GM21515 (cell line): ENCODE results near the gene EDARADD.
A peak's percentile ranks its signal among the peaks of the same experiment; 100 is the strongest.
"Not testable (repeated sequence)": the region's sequence is repeated elsewhere in the genome, so short reads cannot be mapped to it uniquely, and the experiment has no call there.

Experiments
- ATAC-seq: cut with Tn5 transposase; IDR thresholded peaks from one replicate; pipeline ENCODE4 v1.9.1; 2021; ENCODE audit not compliant: unreplicated experiment

The EDARADD gene

DNA sequence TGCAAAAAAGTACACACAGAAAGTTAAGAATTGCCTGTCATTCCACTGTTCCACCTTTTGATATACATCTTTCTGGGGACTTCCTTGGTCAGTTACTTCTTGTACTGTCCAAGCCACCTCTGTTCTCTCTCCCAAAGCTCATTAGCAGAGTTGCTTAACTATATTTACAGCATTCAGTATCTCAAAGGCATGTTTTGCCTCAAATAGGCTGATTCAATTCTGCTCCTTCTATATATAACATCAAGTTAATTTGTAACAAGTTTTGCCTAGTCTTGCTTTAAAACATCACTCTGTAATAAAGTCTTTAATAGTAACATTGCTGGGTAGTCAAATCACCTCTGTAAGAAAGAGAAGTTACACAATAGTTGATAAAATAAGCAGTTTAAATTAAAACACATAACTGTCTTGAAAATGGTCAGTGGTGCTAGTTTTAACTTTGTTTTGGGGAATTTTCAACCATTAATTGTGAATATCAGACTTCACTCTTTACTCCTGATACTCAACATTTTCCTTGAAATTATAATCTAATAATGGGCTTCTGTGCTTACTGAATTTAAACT, 35.7 kb downstream of the EDARADD start:
- ATAC-seq, result no peak

DNA sequence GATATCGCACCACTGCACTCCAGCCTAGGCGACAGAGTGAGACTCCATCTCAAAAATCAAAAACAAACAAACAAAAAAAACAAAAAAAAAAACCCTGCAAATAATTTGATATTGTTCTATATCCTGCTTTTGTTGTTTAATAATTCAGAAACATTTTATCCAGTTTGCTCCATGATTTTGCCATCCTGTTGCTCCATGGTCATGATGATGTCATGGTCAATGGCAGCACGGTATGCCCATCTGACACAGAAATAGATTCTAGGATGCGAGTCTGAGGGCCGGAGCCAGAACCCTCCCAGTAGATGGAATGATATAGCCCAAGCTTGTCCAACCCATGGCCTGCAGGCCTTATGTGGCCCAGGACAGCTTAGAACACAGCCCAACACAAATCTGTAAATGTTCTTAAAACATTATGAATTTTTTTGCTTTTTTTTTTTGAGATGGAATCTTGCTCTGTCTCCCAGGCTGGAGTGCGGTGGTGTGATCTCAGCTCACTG, 39.8 kb downstream of the EDARADD start:
- no peak for ATAC-seq

DNA sequence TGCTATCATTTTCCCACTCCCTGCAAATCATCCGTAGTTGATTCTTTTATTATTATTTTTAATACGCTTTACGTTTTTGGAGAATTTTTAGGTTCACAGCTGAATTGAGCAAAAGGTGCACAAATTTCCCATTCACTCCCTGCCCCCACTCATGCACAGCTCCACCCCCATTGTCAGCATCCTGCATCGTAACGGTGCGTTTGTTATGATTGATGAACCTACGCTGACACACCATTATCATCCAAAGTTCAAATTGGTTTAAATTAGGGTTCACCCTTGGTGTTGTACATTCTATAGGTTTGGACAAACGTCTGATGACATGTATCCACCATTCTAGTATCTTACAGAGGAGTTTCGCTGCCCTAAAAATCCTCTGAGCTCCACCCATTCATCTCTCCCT, 44.5 kb downstream of the EDARADD start:
- no peak for ATAC-seq

- ATAC-seq, result no peak
Measured at GRCh38 chr1:236440373-236440772, 46.3 kb downstream of the EDARADD start.

- no peak for ATAC-seq
Measured at GRCh38 chr1:236450779-236451178, 56.7 kb downstream of the EDARADD start.

DNA sequence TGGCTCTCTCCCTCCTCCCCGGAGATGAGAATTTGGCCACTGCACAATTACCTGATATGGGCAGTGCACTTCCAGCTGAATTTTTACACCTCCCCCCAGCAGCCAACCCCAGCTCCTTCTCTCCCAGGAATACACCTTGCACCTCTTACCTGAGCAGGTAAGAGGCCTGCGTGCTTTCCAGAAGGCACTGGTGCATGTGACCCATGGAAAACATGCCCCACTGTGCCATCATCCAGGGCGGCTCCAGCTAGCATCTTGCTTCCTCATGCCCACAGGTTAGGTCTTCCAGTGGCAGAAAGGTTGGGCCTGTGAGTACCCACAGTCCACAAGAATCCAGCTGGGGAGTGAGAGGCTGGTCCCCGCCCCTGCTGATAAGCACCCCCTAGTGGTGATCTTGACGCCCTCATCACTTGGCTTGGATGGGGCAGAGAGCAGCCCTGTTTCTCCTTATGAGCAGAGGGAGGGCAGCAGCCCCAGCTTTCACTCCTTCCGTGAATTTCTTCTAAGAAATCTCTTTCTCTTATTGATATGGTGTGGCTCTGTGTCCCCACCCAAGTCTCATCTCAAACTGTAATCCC, 57.8 kb downstream of the EDARADD start:
- ATAC-seq, result no peak

DNA sequence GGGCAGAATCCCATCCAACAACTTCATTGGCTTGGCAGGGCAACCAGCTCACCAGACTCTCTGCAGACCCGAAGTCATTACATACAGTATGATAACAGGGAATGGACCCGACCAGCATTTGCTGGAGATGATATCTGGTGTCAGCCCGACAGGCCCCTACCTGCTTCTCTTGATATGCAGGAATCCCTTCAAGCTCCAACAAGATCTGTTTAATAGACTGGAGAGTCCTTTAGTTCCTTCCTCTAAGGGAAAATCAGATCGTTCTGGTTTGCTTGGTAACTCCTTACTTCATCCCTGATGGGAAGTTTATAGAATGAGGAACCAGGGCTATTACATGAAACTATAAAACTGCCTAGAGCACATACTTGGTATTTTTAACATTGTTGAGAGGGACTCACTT, 61.2 kb downstream of the EDARADD start:
- ATAC-seq, result no peak

GRCh38 chr1:236457775-236458174, 63.7 kb downstream of the EDARADD start:
- peak; percentile 51 for ATAC-seq

DNA sequence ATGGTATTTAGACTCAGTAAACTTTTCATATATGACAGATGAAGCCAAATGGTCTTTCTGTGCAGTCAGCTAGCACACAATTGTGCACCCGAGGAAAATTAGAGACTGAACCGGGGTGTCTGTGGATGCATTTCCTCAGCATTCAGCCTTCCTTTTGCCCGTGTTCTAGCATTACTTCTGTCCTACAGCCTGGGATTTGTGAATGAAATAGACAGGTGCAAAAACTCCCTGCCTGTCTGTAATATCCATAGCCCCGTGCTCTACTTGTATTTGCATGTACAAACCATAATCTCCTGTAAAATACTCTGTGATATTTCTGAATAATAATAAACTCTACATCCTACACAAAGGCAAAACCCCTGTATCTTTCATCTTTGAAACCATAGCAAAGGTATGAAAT, 64.9 kb downstream of the EDARADD start:
- no peak for ATAC-seq

DNA sequence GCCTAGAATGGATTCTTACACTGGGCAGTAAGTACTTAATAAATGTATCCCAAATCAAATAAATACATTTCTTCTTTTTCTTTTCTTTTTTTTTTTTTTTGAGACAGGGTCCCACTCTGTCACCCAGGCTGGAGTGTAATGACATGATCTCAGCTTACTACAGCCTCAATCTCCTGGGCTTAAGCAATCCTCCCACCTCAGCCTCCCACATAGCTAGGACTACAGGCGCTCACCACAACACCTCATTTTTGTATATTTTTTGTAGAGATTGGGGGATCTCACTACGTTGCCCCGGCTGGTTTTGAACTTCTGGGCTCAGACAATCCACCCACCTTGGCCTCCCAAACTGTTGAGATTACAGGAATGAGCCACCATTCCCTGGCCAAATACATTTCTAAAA, 66.0 kb downstream of the EDARADD start:
- ATAC-seq, result no peak

GRCh38 chr1:236464197-236464596, 70.1 kb downstream of the EDARADD start:
- not testable (repeated sequence) for ATAC-seq

- ATAC-seq, result peak; percentile 34
Measured at GRCh38 chr1:236465231-236465958, 71.3 kb downstream of the EDARADD start.

DNA sequence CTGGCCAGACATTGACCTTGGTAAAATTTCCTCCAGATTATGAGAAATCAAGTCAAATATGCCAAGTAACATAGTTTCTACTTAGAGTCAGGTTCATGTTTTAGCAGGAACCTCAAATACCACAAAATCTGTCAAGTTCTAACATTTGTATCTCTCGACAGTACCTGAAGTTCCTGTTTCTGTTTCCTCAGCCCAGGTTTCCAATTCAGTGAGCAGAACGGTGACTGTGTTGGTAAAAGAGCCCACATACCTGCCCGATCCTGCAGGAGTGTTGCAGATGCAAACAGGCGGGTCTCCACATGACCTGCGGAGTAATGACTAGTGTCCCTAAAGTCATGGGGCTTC, 71.8 kb downstream of the EDARADD start:
- ATAC-seq, result peak; percentile 88

DNA sequence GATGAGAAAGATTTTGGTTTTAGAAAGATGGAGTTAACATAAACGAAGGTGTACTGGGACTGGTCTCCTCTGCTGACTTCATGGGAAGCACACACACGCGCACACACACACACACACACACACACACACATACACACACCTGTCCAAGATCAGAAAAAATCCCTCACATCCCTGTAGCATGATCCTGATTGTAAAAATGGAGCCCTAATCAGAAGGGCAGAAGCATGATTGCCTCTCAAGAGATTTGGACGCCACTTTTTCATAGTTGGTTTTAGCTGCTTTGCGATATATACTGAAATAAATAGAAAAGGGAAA, 73.2 kb downstream of the EDARADD start:
- no peak for ATAC-seq

- ATAC-seq, result no peak
Measured at GRCh38 chr1:236468625-236469024, 74.5 kb downstream of the EDARADD start.

DNA sequence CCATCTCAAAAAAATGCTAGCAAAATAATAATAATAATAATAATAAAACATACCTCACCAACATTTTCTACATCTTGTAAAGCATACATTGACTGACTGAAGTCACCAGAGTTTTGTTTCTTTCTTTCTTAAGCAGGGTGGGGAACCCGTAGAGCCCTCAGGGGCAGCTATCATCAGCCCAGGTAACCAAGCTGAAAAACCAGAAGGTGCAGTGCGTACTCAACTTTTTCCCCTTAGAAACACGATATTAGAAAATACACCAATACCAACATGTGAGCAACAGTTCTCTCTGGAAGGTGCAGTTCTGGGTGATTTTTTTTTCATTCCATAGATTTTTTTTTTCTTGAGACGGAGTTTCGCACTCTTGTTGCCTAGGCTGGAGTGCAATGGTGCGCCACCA, 75.4 kb downstream of the EDARADD start:
- no peak for ATAC-seq

GRCh38 chr1:236471096-236471495, 77.0 kb downstream of the EDARADD start:
- ATAC-seq, result no peak

DNA sequence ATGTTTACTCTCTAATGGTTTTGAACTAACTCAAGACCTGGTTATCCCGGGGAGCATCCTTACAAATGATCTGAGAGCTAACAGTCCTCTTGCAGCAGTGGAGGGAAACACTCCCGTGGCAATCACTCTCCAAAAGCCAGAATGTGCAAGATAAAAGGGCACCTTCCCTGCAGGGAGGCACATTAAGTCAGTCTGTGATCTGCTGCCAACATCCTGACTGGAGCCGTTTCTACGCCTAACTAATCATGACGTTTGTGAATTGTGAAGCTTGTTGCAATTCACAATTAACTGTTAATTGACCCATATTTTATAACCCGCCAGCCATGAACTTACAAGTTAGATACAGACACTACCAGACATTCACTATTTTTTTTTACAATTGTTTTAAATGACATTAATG, 77.6 kb downstream of the EDARADD start:
- no peak for ATAC-seq

GRCh38 chr1:236472850-236473788, 79.0 kb downstream of the EDARADD start:
- no peak for ATAC-seq

DNA sequence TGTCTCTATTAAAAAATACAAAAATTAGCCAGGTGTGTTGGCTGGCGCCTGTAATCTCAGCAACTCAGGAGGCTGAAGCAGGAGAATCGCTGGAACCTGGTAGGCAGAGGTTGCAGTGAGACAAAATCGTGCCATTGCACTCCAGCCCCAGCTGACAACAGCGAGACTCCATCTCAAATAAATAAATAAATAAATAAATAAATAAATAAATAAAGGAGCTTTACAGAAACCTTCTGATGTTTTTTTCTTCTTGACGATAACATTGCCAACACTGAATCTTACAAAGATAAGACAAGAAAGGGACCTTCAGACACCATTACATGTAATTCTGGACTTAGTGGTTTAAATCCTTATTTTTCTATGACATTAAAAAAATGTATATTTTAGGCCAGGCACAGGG, 81.9 kb downstream of the EDARADD start:
- ATAC-seq, result no peak

DNA sequence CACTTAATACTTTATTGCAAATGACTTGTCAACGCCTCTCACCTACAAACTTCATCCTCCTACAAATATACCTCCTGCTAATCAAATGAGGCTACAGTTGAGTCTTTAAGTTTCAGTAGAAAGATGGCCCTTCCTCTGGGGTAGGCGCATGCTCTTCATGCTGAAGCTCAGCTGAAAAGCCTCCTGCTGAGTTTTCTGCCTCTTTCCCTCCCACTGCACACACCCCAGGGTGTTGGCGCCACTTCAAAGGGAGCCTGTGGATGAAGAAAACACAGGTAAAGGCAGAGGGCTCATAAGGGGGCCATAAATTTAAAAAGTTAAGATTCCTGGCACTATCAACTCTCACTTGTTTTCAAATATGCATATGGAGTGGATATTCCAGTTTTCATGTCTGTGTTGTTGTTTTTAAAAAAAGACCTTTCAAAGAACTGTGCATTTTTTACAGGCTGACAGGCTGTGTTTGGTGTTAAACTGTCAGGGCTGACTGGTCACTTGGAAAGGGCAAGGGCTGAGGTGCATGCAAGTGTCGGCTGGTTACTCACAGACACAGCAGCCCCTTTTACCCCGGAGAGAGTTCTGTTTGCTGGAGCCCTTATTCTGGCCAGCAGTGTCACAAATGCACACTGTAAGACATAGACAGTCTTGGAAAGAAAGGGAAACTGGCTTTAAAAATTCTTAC, 86.8 kb downstream of the EDARADD start:
- no peak for ATAC-seq
